Measurements from ENCODE around the gene ZEB2. TPM values are rescaled to one million over a fixed set of nuclear protein-coding genes. Genes with fewer than 3 reads are reported as not detected.

Gene ZEB2
- total and polyA plus RNA-seq, 2 of the 8 experiments (the other 6 are each of a cell fraction or from before 2014, with no cell fraction given) = 0.38 TPM; not detected in 1

DNA sequence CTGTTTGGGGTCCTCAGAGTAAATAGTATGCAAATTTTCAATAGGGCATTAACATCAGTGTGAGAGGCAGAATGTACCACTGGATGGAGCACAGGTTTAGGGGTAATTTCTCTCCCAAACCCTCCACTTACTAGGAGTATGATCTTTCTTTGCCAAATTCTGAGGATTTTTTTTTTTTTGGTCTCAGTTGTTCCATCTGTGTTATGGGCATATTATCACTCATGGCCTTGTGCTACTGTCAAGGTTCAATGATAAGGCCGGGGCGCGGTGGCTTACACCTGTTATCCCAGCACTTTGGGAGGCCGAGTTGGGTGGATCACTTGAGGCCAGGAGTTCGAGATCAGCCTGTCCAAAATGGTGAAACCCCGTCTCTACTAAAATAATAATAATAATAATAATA is 30.2 kb upstream of the ZEB2 start (continued):
- no peak for TF ChIP-seq CHD2 (IDR thresholded peaks at IDR 0.05; ENCODE audit: low read length)
